ENCODE measurements around the gene STRIP1.

DNA sequence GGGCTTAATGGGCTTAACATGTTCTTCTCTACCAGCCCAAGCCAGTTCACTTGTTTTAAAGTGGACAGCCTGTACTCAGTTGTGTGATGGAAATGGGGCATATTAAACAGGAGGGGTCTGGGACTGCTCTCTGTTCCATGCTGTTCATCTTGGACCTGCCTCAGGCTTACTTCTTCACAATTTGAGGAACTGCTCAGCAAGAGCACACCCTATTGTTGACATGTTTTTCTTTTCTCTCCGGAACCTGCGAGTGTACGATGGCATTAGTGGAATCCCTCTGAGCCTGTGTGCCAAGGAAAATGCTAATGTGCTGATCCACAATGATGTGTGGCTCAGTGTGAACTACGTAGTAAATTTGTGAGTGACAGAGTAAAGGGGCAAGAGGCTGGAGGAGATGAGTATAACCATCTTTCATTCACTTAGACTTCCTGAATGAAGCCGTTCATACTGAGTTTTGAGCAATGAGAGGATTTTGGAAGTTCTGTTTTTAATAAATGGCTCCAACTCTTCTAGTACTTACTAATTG is 43.0 kb upstream of the STRIP1 start:
- no peak for TF ChIP-seq YY1 (IDR thresholded peaks at IDR 0.05; ENCODE audit: insufficient read depth, insufficient read length)
- TF ChIP-seq ZNF274 (IDR thresholded peaks at IDR 0.05; ENCODE audit: low read depth, low read length) = no peak
